Medulla oblongata (tissue), 1 donor: ENCODE data around the gene CPPED1.

Experiments
- DNase-seq: peaks from one replicate; pipeline ENCODE4 v3.0.0-alpha.2; 2015; ENCODE audit errors: extremely low spot score

The CPPED1 gene

DNA sequence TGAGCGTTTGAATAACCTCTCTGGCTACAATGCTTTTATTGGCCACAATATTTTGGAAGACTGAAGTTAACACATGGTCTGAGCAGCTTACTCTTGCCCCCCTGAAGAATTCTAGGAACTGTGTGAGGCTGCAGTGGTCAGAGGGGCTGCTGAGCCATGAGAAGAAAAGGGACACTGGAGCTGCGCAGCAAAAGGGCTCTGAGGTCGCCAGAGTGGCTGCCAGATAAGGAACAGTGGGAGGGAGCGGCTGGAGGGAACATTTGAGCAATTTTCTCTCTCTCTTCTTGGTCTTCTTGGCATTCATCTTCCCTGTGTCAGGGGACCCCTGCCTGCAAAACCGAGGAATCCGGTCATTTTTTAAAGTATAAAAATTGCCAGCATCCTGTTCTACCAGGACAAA, 66.1 kb downstream of the CPPED1 start:
- no peak for DNase-seq

DNA sequence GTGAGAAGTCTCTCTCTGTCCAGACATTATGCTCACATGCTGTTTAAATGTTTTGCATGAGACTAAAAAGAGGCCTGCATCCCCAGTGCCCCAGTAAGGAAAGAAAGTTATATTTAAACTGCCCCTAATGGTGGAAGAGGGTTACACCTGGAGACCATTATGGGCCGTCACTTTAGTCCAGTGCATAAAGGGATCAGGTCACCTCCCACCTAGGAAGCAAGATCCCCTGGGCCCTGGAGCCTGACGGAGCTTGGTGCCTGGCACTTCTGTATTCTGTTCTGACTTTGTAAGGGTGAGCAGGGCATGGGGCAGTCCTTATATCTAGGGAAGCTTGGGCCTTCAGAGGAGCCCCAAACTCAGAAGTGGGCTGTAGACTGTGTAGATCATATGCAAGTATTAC, 67.9 kb downstream of the CPPED1 start:
- no peak for DNase-seq

DNA sequence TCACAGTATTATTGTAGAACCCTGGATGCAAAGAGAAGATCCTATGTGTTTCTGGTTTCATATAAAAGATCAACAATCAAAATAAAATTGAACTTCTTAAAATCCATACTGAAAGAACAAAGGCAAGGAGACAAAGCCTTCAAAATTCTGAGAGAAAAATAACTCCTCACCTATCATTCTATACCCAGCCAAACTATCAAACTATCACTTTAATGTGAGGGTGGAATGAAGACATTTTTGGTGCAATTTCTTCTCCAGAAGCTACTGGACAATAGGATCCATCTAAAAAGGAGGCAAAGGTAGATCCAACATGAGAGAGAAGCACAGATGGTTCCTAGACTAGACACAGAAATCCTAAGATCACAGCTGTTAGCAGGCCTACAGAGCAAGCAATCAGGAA, 71.1 kb downstream of the CPPED1 start:
- DNase-seq, result no peak

DNA sequence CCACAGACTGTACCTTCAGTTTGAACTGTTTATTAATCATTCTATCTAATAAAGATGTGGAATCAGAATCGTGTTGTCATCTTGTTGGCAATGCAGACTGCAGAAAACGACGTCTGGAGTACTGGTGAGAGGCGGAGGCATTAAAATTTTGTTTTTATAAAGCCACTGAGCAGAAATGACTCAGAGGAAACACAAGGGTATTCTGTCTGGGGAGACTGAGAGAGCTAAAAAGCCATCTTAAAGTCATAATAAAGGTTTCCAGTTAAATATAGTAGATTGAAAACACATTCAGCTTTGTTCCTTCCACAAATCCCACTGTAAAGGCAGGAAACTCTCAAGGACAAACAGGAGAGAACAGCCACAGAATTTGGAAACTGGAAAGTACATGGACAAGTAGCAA, 74.2 kb downstream of the CPPED1 start:
- DNase-seq, result no peak

DNA sequence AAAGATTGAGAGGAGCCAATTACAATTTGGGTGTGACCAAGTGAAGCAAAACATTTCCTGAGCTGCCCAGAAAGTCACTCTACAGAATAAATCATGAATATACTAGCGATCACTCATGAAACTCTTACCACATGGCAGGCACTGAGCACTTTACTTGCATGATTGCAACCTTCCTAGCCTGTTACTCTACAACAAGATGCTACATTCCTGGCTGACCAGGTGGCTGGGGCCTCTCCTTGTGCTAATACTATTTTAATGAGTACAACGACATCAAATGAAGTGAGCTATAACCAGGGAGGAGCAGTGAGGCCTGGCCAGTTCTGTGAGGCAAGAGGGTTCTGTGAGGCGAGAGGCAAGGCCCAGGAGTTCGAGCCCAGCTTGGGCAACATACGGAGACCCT, 75.2 kb downstream of the CPPED1 start:
- no peak for DNase-seq

DNA sequence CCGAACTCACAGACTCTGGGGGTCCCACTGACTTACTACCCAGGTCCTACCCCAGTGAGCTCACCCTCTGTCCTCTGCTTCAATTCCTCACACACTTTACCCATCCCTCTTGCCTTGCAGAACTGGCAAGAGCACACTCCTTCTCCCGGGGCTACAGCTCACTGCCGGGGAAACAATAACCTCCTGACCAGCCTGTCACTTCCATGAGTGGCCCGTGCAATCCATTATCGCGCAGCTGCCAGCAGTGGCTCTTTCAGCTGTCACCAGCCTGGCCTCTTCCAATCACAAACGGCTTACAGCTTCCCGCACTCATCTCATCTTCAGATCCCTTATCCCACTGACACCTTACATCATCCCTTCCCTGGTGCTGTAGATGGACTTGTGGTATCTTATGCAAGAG, 79.5 kb downstream of the CPPED1 start:
- no peak for DNase-seq

DNA sequence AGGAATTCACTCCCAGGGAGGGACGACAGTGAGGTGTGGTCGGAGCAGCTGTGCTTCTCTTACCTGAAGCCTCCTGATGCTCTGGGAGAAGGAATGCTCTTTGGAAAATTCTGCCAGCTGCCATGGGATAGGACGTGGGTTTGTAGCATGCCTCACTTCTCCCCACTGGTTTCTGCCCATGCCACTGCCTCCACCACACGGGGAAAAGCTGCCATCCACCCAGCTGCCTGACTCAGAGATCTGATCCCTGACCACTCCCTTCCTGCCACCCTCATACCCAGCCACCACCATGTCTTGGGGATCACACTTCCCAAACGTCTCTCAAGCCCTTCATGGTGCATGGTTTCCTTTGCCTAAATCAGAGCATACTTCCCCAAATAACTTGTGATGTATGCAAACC, 80.0 kb downstream of the CPPED1 start:
- DNase-seq, result no peak

DNA sequence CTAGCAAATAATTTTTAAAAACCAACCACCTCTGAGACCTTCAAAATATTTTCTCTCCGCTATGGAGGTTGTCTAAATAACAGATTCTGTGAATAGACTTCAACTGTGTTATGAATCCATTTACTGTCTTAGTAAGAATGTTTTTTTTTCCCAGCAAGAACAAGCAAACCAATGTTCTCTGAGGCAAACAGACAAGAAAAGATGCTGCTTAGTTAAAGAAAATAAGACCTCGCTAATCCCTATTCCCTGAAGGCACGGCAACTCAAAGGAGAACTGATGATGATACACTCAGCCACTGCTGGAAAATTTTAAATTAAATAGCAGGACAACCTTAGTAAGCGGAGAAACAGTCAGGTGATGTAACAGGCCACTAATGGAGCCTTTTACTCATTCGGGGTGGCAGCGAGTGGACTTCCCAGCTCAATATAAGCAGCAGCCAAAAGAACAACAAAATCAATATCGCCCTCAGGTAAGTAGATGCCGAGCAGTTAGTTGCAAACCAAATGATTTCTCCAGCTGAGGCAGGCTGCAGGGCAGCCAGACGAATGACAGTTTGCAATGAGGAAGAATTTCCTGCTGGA, 81.8 kb downstream of the CPPED1 start:
- DNase-seq, result peak; percentile 55

DNA sequence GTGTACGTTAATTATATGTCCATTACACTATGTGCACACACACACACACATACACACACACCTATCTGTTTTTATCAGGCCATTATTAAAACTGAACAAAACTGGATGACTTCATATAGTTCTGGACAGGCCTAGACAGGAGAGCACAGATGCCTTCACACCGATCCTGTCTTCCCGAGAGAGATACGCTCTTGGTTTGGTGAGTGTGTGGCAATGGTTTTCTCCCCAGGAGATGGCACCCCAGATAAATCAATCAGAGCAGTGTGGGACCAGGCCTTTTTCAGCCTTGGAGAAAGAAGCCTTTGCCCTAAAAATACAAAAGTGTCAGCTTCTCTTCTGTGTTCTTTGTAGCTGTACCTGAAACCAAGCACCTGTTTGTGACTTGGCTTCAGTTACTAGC, 83.7 kb downstream of the CPPED1 start:
- DNase-seq, result peak; percentile 69

DNA sequence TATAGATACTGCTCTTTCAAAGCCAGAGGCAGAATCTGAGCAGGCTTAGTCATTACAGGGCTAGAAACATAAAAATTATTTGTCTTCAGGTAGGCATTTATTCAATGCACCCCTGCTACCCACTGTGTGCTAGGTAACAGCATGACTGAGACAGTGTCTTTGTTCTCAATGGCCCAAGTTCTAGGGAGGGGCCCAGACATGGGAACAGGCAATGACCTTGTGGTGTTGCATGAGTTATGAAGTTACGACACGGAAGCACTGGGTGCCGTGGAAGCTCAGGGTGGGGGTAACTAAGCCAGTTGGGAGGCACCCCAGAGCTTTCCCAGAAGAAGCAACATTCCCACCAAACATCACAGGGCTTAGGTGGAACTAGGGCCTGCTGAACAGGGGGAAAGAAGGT, 87.0 kb downstream of the CPPED1 start:
- DNase-seq, result no peak

DNA sequence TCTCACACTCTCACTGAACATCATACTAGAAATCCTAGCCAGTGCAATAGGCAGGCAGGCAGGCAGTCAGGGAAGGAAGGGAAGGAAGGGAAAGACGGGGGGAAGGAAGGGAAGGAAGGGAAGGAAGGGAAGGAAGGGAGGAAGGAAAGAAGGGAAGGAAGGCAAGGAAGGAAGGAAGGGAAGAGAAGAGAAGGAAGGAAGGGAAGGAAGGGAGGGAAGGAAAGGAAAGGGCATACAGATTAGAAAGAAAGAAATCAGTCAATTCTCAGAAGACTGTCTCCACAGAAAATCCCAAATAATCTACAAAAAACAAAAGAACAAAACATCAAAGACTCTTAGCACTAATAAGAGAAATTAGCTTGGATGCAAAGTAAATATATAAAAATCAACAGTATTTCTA, 93.9 kb downstream of the CPPED1 start:
- no peak for DNase-seq

DNA sequence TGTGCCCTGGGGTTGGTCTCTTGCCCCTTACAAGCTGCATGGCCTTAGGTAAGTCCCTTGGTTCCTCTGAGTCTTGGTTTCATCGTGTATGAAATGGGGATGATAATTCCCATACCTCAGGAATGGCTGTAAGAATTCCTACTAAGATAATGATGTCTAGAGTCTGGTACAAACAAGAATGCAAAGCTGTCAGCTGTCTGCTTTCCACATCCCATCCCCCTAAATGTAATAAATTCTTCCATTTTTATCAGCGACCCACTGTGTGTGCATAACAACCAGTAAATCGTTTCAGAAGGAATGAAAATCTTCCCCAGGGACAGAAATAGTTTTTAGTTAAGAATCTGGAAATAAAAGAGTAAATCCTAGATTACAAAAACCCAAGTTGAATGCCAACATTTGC, 95.4 kb downstream of the CPPED1 start:
- DNase-seq, result no peak

DNA sequence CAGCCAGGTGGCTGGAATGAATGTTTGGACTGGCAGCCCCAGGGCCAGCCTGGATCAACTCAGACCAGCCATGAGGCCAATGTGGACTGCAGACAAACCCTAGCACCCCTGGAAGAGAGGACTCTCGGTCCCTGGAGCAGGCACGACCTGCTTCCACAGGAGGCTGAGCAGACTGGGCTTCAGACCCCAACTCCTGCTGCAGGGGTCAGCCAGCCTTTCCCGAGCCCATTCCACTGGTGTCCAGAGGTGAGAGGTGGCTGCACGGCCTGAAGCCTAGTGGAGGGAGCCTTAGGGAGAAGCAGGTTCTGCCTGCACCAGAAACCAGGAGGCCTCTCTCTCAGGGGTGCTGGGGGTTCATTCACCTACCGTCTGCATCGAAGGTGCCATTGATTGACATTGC, 97.1 kb downstream of the CPPED1 start:
- no peak for DNase-seq

DNA sequence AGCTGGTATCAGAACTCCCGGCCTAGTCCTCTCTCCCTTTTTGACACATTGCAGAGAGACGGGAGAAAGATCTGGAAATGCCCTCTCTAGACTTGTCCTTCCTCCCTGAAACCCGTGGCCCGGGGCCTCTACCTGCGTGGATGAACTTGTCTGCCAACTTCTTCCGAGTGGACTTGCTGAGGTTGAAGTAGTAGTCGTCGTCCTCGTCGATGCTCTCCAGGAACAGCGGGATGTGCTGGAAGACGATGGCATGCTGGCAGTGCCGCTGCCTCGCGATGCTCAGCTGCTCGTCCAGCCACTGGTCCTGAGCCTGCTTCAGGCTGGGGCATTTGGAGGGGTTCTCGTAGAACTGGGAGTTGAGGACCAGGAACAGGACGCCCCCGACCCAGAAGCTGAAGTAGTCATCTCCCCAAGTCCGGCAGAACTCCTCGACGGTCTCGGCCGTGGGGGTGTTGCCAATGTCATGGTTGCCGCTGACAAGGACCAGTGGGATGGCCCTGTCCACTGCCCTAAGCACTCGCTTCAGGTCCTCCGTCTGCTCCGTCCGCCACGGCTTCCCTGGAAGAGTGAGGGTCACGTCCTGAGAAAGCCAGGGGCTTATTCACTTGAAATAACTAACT, 99.1 kb downstream of the CPPED1 start:
- DNase-seq, result no peak

DNA sequence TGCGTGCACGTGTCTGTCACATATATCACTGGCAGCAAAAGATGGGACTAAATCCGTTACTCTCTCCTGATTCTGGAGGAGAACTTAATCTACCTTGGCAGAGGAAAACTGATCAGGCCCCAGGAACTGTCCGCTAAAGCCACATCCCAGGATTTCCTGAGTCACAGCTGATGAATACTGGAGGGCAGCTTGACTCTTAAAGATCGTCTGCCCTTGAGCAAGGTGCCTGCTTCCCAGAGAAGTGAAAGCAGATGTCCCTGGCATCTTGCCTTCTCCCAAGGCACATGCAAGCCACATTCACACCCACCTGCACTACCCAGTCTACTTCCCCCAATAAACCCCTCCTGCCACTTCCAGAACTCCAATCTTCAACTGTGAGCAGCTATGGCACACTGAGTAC, 99.8 kb downstream of the CPPED1 start:
- DNase-seq, result no peak

DNA sequence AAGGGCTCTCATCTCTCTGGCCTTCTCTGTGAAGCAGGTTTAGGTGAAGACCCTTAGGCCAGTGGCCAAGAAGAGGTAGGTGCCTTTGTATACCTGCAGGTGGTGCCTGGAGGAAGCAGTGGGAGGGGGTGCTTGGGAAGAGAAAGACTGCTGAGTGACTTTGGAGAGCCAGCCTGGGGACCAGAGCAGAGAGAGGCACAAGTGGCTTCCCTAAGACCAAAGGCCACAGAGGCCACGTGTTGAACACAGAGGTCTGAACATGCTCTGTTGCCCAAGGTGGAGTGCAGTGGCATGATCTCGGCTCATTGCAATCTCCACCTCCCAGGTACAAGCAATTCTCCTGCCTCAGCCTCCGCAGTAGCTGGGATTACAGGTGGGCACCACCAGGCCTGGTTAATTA, 103.5 kb downstream of the CPPED1 start:
- DNase-seq, result no peak

DNA sequence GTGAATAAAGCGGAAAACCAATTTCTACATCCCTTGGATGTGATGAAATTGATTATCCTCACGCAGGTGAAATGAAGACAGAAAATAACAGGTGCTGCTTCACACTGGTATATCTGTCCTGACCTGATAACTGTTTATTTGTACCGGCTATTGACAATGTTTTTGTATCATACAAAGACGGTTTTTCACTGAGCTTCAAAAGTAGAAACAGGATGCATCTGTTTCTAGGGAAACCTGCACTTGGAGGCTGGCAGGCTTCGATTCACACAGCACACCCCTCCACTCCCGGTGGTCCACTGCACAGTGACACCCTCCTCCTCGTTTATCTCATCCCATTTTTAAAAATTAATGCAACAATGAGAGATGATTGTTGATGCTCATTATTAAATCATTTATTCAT, 104.5 kb downstream of the CPPED1 start:
- no peak for DNase-seq

DNA sequence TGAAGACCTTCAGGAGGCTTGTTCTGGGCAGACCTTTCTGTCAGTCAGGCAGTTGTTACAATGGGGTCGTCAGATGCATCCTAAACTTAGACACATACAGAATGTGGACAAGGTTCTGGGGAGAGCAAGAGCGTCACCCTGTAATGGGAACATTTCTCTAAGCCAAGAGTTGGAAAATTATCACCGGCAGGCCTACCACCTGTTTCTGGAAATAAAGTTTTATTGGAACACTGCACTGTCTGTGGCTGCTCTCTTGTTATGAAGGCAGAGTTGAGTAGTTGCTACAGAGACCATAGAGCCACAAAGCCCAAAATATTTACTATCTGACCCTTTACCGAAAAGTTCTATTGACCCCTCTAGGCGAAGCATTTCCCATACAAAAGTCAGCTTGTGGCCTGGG, 106.2 kb downstream of the CPPED1 start:
- DNase-seq, result no peak

DNA sequence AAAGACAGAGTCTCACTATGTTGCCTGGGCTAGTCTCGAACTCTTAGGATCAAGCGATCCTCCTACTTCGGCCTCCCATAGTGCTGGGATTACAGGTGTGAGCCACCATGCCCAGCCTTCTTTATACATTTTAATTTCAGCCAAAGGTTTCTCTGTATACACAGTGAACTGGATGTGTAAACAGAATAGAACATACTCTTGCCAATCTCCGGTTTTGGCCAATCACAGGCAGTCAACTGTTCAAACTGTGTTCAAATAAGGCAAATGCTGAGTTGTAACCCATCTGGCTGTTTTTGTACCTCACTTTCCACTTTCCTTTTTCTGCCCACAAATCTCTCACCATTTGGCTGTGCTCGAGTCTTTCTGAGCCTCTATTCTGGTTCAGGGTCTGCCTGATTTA, 108.2 kb downstream of the CPPED1 start:
- no peak for DNase-seq

DNA sequence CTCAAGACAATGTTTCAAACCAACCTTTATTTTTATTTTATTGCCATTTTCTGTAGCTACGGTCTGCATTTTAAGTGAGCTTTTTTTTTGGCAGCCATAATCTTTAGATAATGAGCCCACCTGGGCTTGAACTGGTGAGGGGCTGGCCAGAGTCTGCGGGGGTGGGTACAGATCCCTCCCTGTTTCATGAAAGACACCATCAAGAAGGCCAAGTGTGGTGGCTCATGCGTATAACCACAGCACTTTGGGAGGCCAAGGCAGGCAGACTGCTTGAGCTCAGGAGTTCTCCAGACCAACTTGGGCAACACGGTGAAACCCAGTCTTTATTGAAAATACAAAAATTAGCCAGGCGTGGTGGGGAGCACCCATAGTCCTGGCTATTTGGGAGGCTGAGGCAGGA, 113.7 kb downstream of the CPPED1 start:
- DNase-seq, result no peak

DNA sequence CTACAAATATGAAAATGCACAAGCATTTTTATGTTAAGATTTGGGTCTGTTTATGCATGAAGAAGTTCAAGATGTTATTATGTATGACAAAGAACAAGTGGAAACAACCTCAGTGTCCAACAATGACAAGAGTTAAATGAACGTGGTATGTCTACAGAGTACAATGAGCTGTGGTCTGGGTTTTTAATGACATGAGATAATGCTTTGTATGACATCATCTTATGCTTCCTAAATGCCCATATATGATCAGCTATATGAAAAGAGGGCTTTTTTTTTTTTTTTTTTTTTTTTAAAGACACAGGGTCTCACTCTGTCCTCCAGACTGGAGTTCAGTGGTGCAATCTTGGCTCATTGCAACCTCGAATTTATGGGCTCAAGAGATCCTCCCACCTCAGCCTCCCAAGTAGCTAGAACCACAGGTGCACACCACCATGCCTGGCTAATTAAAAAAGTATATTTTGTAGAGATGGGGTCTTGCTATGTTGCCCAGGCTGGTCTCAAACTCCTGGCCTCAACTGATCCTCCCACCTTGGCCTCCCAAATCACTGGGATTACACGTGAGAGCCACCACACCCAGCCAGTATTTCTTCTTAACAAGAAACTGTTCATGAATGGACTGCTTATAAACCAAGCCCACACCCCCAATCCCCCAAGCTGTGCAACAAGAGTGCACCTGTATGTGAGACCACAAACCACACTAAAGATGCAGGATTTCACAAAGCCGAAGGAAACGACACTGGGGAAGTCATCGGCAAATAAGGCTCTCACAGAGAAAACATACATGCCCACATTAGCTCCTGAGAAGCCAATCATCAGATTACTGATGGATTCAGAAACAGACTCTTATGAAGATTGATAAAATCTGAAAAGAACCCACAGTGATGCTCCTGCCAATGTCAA, 114.5 kb downstream of the CPPED1 start:
- no peak for DNase-seq

DNA sequence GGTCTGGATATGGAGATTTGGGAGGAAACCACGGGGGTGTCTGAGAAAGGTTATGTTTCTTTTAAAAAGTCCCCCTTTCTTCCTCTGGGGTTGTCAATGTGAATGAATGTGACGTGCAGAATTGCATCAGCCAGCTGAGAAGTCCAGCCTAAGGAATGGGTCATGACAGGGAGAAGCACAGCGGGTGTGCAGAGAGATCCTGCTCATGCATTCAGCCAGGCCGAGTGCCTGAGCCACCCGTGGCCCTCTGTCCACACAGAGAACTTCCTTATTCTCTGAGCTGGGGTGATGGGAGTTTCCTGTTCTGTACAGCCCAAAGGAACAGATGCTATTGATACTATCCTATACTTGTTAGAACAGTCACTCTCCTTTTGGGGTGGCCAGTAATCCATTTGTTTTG, 117.9 kb downstream of the CPPED1 start:
- DNase-seq, result peak; percentile 75
